Epithelial cell of prostate (primary cell): ENCODE measurements around the gene RGS2.

Experiments
- DNase-seq: peaks from one replicate; pipeline ENCODE4 v3.0.0-alpha.2; 2011; ENCODE audit warnings: low read depth, low spot score
- H3K27ac ChIP-seq: fragments of 450-650 bp; 2 replicates; pipeline ENCODE4 v1.5.1; 2017; ENCODE audit warnings: mild to moderate bottlenecking

RGS2 gene

DNA sequence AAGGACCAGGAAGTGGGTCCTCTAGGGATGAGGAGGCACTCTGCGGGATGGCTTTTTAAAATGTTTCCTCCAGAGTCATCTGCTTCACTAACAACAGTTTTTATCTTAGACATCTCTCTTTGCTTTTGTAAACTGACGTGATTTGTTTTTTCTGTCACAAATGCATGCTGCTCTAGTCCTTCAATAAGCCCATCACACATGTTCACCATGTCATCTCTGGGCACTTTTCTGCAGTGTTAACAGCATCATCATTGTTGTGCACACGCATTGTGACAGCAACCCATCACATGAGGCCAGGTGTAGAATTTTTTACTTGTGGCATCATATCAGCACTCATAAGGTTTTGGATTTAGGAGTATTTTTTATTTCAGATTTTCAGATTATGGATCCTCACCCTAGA is 12.5 kb downstream of the RGS2 start:
- no peak for DNase-seq
- no peak overlapping the region for H3K27ac ChIP-seq

GRCh38 chr1:192824511-192824910 is 15.7 kb downstream of the RGS2 start:
- no peak overlapping the region for H3K27ac ChIP-seq
- DNase-seq: no peak

- H3K27ac ChIP-seq: peak overlapping the region; percentile 89
- DNase-seq: no peak
These were observed 18.1 kb downstream of the RGS2 start for GRCh38 chr1:192826791-192827546.

DNA sequence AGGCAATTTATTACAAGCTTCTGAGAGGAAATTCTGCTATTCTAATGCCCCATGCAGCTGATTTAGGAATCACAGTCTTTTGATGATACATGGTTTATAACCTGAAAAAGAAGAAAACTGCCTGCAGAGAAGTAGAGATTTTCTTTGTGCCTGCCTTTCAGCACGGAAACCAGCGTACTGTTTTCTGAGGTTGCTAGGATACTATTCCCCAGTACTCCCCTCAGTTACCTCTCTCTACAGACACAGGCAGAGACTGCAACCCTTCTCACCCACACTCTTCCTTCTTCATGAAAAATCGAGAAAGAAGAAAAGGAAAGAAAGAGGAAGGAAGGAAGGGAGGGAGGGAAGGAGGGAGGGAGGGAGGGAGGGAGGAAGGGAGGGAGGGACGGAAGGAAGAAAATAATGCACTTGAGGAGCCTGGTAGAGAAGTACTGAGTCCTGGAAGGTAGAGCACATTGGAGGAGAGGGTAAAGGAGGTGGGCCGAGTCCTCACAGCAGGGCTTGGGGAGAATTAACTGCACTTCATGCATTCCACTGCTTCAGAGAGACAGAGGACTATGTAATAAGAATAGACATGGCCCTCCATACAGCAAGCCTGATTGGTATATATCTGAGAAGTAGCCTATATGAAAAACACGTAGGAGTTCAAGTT is 21.9 kb downstream of the RGS2 start:
- no peak for DNase-seq
- peak overlapping the region; percentile 95 for H3K27ac ChIP-seq

- DNase-seq: no peak
- H3K27ac ChIP-seq: peak overlapping the region; percentile 95
These were observed 23.0 kb downstream of the RGS2 start for GRCh38 chr1:192831706-192832355.

DNA sequence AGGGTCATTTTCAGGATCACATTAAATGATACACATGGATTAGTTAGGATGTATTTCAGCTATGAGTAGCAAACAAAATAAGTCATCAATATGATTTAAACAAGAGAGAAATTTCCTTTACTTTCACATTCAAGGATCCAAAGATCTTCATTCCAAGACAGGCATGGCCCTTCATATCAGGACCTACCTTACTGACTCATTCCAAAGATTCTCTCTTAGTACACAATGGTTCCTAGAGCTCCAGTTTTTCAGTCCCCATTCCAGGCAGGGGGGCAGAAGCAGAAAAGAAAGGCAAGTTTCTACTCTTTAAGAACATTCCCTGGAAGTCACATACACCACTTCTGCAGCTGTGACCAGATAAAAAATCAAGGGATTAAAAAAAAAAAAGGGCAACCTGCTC is 23.7 kb downstream of the RGS2 start:
- peak overlapping the region; percentile 95 for H3K27ac ChIP-seq
- no peak for DNase-seq

DNA sequence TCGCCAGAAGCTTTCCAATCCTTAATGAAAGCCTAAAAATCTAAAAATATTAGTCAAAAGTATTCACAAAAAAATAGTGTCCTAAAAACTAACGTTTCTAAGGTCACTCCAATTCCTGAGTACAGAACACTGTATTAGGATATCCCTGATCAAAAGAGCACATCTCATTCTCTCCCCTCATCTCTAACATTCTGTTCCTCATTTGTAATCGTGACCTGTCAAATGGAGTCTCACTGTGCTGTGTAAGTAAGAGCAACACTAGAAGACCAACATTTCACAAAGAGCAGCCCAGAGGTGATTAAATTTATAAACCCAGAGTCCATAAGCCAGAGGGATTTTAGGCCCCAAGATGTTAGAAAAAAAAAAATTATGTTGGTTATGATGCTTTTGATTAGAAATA is 26.3 kb downstream of the RGS2 start:
- no peak for DNase-seq
- peak overlapping the region; percentile 95 for H3K27ac ChIP-seq

GRCh38 chr1:192839162-192840066 is 30.6 kb downstream of the RGS2 start:
- no peak overlapping the region for H3K27ac ChIP-seq
- DNase-seq: no peak

DNA sequence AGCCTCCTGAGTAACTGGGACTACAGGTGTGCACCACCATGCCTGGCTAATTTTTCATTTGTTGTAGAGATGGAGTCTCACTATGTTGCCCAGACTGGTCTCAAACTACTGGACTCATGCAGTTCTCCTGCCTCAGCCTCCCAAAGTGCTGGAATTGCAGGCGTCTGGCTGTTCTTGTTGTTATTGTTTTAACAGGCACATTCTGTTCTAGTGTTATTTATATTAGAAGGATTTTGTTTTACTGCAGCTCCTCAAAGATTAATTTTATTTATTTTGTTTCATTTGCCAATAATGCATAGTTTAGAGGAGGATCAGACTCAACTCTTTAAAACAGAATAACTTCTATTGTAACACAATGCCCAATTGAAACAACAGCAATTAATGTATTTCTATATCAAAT is 35.5 kb downstream of the RGS2 start:
- no peak for DNase-seq
- no peak overlapping the region for H3K27ac ChIP-seq

- DNase-seq: no peak
- H3K27ac ChIP-seq: peak overlapping the region; percentile 27
These were observed 38.1 kb downstream of the RGS2 start for GRCh38 chr1:192846950-192847349.

GRCh38 chr1:192849011-192849410 is 40.2 kb downstream of the RGS2 start:
- DNase-seq: no peak
- no peak overlapping the region for H3K27ac ChIP-seq

- no peak for DNase-seq
- no peak overlapping the region for H3K27ac ChIP-seq
These were observed 40.6 kb downstream of the RGS2 start for GRCh38 chr1:192849442-192849841.

DNA sequence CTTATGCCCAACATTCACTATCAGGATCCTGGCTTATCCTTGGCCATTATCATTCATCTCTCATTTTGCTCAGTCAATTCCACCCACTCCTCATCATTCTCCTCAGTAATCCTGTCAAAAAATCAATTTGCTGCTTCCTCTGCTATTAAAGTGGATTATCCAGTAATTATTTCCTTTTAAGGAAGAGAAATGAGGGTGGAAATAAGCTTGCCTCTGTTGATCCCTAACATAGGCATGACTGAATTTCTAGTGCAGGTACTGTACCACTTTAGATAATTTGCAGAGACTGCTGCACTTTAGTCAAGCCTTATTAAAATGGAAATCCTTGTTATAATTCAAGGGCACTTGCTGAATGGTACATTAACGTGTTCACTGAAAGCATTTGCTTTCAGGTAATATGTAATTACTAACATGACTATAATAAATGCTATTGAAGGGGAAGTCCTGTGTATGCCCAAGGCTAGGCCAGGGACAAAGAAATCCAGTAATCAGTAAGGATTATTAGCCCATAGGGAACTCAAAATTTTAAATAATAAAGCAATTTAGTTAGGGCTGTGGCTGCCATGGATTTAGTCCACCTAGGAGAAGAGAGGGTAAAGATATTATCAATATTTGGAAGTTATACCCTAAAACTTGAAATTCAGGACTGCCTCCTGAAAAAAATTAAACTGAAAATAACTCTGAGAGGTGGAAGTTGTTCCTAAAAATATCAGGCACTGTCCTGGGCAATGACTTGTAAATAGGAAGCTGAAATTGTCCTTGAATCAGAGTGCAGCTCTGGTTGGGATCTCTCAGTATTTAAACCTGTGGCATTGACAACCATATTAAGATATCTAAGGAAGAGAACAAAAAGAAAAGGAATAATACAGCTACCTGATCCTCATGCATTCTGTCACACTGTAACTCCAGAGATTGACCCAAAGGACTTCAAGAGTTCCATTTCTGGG is 43.4 kb downstream of the RGS2 start:
- H3K27ac ChIP-seq: no peak overlapping the region
- no peak for DNase-seq

GRCh38 chr1:192858456-192858855 is 49.6 kb downstream of the RGS2 start:
- H3K27ac ChIP-seq: no peak overlapping the region
- no peak for DNase-seq

DNA sequence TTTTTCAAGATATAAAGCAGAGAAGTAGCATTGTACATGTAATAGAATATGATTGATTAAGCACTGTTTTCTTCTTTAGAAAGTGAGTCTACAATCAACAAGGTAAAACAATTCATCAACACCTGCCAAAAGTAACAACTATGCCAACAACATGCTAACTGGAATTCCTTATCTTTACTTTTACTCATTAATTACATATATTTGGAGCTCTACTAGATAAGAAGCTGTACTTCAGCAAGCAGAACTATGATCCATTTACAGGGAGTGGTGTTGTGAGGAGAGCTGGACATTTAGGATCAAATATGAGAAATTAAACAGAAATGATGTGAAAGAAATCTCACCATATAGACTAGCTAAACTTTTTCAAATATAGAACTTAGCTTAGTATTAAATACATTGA is 51.0 kb downstream of the RGS2 start:
- peak overlapping the region; percentile 94 for H3K27ac ChIP-seq
- DNase-seq: no peak

GRCh38 chr1:192860478-192861185 is 51.8 kb downstream of the RGS2 start:
- DNase-seq: no peak

DNA sequence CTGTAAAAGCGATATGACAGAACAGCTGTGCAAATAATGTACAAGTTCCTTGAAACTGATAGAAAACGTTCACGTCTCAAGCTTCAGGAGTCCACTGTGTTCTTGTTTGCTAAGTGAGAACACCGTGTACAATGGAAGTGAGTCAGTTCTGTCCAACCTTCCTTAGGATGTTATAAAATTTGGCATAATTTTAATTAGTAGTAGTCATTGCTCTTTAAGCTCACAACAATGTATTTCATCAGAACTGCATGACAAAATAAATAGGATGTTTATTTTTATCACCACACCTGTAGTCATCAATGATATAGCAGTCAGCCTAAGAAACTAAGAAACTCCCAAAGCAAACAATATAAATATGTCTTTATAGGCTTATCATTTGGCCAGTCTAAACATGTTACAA is 53.0 kb downstream of the RGS2 start:
- H3K27ac ChIP-seq: peak overlapping the region; percentile 94
- peak; percentile 90 for DNase-seq

More at GRCh38 chr1:192860478-192861185, 51.8 kb downstream of the RGS2 start:
- H3K27ac ChIP-seq: peak overlapping the region; percentile 94
